GM23248 (cell line): ENCODE results near the gene EBF3. TPM values are rescaled to one million over a fixed set of nuclear protein-coding genes. Genes with fewer than 3 reads are reported as not detected.

Experiments
- DNase-seq: peaks from one replicate; pipeline ENCODE4 v3.0.0-alpha.2; 2015
- H2AFZ ChIP-seq: fragments of 200-600 bp; sonication (generic); 2 replicates; pipeline ENCODE4 v1.6.1; 2016; ENCODE audit warnings: antibody characterized with exemption
- H3F3A ChIP-seq: fragments of 200-600 bp; sonication (generic); 2 replicates; pipeline ENCODE4 v1.6.1; 2016; ENCODE audit warnings: mild to moderate bottlenecking, antibody characterized with exemption, mixed run types; ENCODE audit not compliant: insufficient read depth
- H3K27ac ChIP-seq: fragments of 200-600 bp; sonication (generic); 2 replicates; pipeline ENCODE4 v1.5.1; 2016; ENCODE audit warnings: mild to moderate bottlenecking
- H3K27me3 ChIP-seq: fragments of 200-600 bp; sonication (generic); replicated peaks from 2 replicates; pipeline ENCODE4 v1.6.1; 2016; ENCODE audit warnings: mild to moderate bottlenecking; ENCODE audit not compliant: insufficient read depth
- H3K36me3 ChIP-seq: fragments of 200-600 bp; sonication (generic); 2 replicates; pipeline ENCODE4 v1.6.1; 2016; ENCODE audit warnings: low read depth, mild to moderate bottlenecking
- H3K4me1 ChIP-seq: fragments of 200-600 bp; sonication (generic); 2 replicates; pipeline ENCODE4 v1.6.1; 2016; ENCODE audit warnings: mild to moderate bottlenecking; ENCODE audit not compliant: insufficient read depth
- H3K4me2 ChIP-seq: fragments of 200-600 bp; sonication (generic); one replicate; pipeline ENCODE4 v1.6.1; 2016; ENCODE audit warnings: mild to moderate bottlenecking; ENCODE audit not compliant: unreplicated experiment
- H3K4me3 ChIP-seq: fragments of 200-600 bp; sonication (generic); 2 replicates; pipeline ENCODE4 v1.5.1; 2016; ENCODE audit warnings: mild to moderate bottlenecking
- H3K79me2 ChIP-seq: fragments of 200-600 bp; sonication (generic); 2 replicates; pipeline ENCODE4 v1.6.1; 2016; ENCODE audit warnings: mild to moderate bottlenecking; ENCODE audit not compliant: insufficient read depth
- H3K9ac ChIP-seq: fragments of 200-600 bp; sonication (generic); 2 replicates; pipeline ENCODE4 v1.6.1; 2016; ENCODE audit warnings: mild to moderate bottlenecking
- H3K9me2 ChIP-seq: fragments of 200-600 bp; sonication (generic); 2 replicates; pipeline ENCODE4 v1.6.1; 2016; ENCODE audit warnings: mixed run types, mild to moderate bottlenecking, moderate library complexity; ENCODE audit not compliant: insufficient read depth
- H3K9me3 ChIP-seq: fragments of 200-600 bp; sonication (generic); one replicate; pipeline ENCODE4 v1.6.1; 2017; ENCODE audit warnings: low read depth
- H4K20me1 ChIP-seq: fragments of 200-600 bp; sonication (generic); 2 replicates; pipeline ENCODE4 v1.6.0; 2016; ENCODE audit not compliant: insufficient read depth
- EZH2 ChIP-seq: fragments of 200-600 bp; sonication (generic); IDR thresholded peaks from 2 replicates; pipeline ENCODE4 v1.6.1; 2018; ENCODE audit warnings: antibody characterized with exemption, mild to moderate bottlenecking; ENCODE audit not compliant: insufficient read depth, poor library complexity, severe bottlenecking
- EZH2phosphoT487 ChIP-seq: fragments of 200-600 bp; sonication (generic); IDR thresholded peaks from 2 replicates; pipeline ENCODE4 v1.6.1; 2018; ENCODE audit warnings: antibody characterized with exemption, moderate library complexity, mild to moderate bottlenecking, low read depth; ENCODE audit not compliant: insufficient read depth
- WGBS, 2 experiments: methylation state at CpG; one replicate each; pipeline ENCODE4 v1.1.6; 2015 to 2017; ENCODE audit warnings: low lambda C conversion rate in 2 of 2, low coverage in 1 of 2; ENCODE audit errors: missing lambda C conversion rate in 2 of 2; 5-methylcytosine and 5-hydroxymethylcytosine counted together
- in situ Hi-C: fragments of 300-500 bp; cut with MboI; formaldehyde crosslinking; loops from 2 replicates; pipeline ENCODE4 v1.15.0; 2020
- polyA plus RNA-seq: library from polyadenylated mRNA; unstranded; fragments of >200 nt; fragmentation: Nextera tagmentation; extraction: Ambion mirVana; gene quantifications from 2 replicates; pipeline ENCODE4 v1.2.1, GENCODE V29; 2016
- total RNA-seq: library from RNA; depleted of rRNA; stranded (reverse); fragments of >200 nt; shearing (Covaris generic); gene quantifications from 2 replicates; pipeline ENCODE4 v1.2.3, GENCODE V29; 2014

Gene EBF3
- total and polyA plus RNA-seq, 2 experiments from 2014 or later: 0.15 to 0.43 TPM

DNA sequence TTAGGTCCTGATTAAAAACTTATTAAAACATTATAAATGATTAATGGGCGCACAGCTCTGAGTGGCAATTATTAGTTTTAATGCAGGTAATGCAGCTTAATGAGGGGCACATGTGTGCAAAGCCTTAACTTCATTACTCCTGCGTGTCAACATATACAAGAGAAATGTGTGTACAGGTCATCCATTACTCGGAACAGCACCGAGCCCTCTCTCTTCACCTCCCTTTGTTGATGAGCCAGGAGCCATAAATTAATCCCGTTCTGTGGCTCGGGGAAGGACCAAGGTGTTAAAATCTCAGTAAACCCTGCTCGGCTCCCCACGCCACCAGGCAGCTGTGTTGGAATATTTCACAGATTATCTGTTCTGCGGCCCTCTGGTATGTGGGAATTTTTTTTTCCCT lies 77.8 kb downstream of the EBF3 start:
- DNase-seq: no peak
- Histone ChIP-seq H3K9me2 (no peaks in the 10 kb centered on the region), H3K79me2 (no peaks in the 10 kb centered on the region), H4K20me1 (no peaks in the 10 kb centered on the region), H3F3A (no peaks in the 10 kb centered on the region), H2AFZ (no peak overlapping the region), H3K4me3 (no peak overlapping the region), H3K27ac (no peak overlapping the region), H3K9ac (no peak overlapping the region), H3K4me1 (no peaks in the 10 kb centered on the region), H3K9me3 (no peaks in the 10 kb centered on the region), H3K4me2 (no peak overlapping the region), H3K27me3 (peaks cover 5% of the 10 kb centered on the region), H3K36me3 (no peaks in the 10 kb centered on the region)
- 71 to 77% methylated on average over 9 of the region's 9 CpGs for WGBS, 2 experiments
- TF ChIP-seq EZH2phosphoT487: no peak
- TF ChIP-seq EZH2: no peak
- in situ Hi-C loops: no loop called here

DNA sequence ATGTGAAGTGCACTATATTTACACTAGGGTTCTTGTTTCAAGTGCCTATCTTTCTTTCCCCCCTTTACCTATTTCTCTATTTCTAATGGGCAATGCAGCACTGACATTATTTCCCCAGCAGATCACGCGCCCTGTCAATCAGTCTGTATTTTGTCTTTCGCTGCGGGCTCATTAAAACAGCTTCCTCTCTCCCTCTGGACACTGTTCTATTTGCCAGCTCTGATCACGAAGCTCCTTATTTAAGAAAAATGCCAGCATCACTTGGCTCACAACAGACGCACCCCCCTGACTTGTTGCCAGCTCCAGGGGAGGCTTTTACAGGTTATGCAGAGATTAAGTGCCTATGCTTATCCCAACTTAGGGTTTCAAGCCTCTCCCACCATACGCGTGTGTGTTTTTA lies 78.5 kb downstream of the EBF3 start:
- H2AFZ ChIP-seq: no peak overlapping the region
- H3K4me2 ChIP-seq: no peak overlapping the region
- no peaks in the 10 kb centered on the region for H3K36me3 ChIP-seq
- no peak overlapping the region for H3K27ac ChIP-seq
- 80 to 81% methylated on average over 8 of the region's 8 CpGs for WGBS, 2 experiments
- peaks cover 5% of the 10 kb centered on the region for H3K27me3 ChIP-seq
- H3K4me3 ChIP-seq: no peak overlapping the region
- in situ Hi-C loops: no loop called here
- no peaks in the 10 kb centered on the region for H3K9me3 ChIP-seq
- TF ChIP-seq EZH2phosphoT487 (no peak), EZH2 (no peak)
- H4K20me1 ChIP-seq: no peaks in the 10 kb centered on the region
- no peaks in the 10 kb centered on the region for H3K4me1 ChIP-seq
- no peak overlapping the region for H3K9ac ChIP-seq
- H3F3A ChIP-seq: no peaks in the 10 kb centered on the region
- H3K79me2 ChIP-seq: no peaks in the 10 kb centered on the region
- no peaks in the 10 kb centered on the region for H3K9me2 ChIP-seq
- no peak for DNase-seq

DNA sequence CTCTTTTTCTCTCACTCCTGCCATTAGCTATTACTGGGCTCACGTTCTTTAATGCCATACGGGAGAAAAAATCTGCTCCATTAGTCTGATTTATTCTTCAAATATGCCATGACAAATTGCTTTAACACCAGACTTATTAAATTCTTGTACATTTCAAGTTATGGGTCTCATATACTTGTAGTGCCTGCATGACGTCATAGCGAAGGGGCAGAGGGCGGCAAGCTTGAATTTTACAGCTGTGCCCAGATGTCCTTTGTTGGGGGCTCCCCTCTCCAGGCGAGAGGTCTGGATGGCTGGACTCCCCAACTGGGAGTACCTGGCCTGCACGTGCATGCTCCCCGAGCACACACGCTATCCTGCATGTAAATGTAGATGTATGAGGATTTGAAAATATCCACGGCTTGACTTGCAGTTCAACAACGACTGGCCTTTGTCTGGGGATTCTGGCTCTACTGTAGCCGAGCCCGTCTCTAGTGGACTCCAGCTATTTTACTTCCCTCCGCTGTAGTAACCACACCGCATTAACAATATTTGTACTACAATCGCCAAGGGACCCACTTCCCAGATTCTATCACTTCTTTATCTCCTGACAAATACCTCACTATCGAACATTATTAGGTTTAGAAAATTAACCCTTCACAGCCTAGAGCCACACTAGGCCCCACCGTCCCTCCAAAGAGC lies 79.5 kb downstream of the EBF3 start:
- H4K20me1 ChIP-seq: no peaks in the 10 kb centered on the region
- no peak overlapping the region for H3K4me3 ChIP-seq
- no peaks in the 10 kb centered on the region for H3K4me1 ChIP-seq
- no peak overlapping the region for H3K9ac ChIP-seq
- no peaks in the 10 kb centered on the region for H3K9me2 ChIP-seq
- no peak overlapping the region for H3K4me2 ChIP-seq
- H2AFZ ChIP-seq: no peak overlapping the region
- no peaks in the 10 kb centered on the region for H3K9me3 ChIP-seq
- DNase-seq: no peak
- in situ Hi-C loops: no loop called here
- H3K36me3 ChIP-seq: no peaks in the 10 kb centered on the region
- H3K79me2 ChIP-seq: no peaks in the 10 kb centered on the region
- WGBS, 2 experiments: 62 to 66% methylated on average over 18 of the region's 18 CpGs
- peaks cover 5% of the 10 kb centered on the region for H3K27me3 ChIP-seq
- H3K27ac ChIP-seq: no peak overlapping the region
- TF ChIP-seq EZH2phosphoT487: no peak
- no peak for TF ChIP-seq EZH2
- no peaks in the 10 kb centered on the region for H3F3A ChIP-seq

DNA sequence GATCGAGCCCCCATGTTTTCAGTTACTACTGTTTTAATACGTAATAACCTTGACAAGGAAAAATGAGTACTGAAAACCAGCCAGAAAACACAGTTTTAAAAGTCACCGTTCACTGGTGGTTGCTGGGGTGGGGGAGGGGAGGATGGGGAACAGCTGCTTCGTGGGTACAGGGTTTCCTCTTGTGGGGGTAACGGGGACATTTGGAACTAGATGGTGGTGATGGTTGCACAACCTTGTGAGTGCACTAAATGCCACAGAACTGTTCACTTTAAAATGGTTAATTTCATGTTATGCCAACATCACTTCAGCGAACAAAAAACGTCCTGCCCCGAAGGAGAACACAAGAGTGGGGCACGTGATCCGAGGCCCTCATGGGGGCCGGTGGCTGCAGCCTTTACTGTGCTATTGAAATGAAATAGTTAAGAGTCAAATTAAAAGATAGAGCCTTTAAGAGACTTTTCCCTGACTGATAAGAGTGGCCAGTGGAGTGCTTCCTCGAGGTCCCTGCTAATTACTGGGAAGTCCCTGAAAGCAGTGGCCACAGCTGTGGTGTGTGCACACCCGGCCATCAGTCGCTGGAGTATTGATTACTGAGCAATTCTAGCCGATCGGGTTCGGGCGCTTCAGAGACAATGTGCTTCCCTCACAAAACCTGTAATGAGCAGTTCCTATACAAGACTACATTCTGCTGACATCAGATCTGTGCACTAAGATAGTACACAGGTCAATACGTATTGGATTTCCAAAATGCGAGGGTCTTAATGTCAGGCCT lies 80.3 kb downstream of the EBF3 start:
- in situ Hi-C loops: no loop called here

More for the DNA sequence above, 80.3 kb downstream of the EBF3 start:
- Histone ChIP-seq H4K20me1 (no peaks in the 10 kb centered on the region), H3K36me3 (no peaks in the 10 kb centered on the region), H2AFZ (no peak overlapping the region), H3K4me2 (no peak overlapping the region), H3K9me2 (no peaks in the 10 kb centered on the region), H3K4me1 (no peaks in the 10 kb centered on the region), H3K9me3 (no peaks in the 10 kb centered on the region), H3K4me3 (no peak overlapping the region), H3F3A (no peaks in the 10 kb centered on the region), H3K27ac (no peak overlapping the region), H3K27me3 (peaks cover 5% of the 10 kb centered on the region), H3K79me2 (no peaks in the 10 kb centered on the region), H3K9ac (no peak overlapping the region)
- no peak for DNase-seq
- 41% methylated on average over 20 of the region's 20 CpGs for WGBS, 2 experiments
- TF ChIP-seq EZH2phosphoT487 (no peak), EZH2 (no peak)
